Ishikawa (cell line): Measurements from ENCODE around the gene KRTAP25-1.

Source experiments
- CEBPB ChIP-seq: IDR thresholded peaks from 2 replicates; pipeline ENCODE4 v1.6.1; 2012
- CREB1 ChIP-seq: IDR thresholded peaks from 2 replicates; pipeline ENCODE4 v1.6.1; 2012; ENCODE audit warnings: low read depth
- EGR1 ChIP-seq: IDR thresholded peaks from 2 replicates; pipeline ENCODE4 v1.6.1; 2012
- EP300 ChIP-seq: IDR thresholded peaks from 2 replicates; pipeline ENCODE4 v1.6.1; 2012; ENCODE audit warnings: borderline replicate concordance
- FOXM1 ChIP-seq: IDR thresholded peaks from 2 replicates; pipeline ENCODE4 v1.6.1; 2012; ENCODE audit warnings: low read depth, borderline replicate concordance
- NFIC ChIP-seq: IDR thresholded peaks from 2 replicates; pipeline ENCODE4 v1.6.1; 2012
- RAD21 ChIP-seq: IDR thresholded peaks from 2 replicates; pipeline ENCODE4 v1.6.1; 2012; ENCODE audit warnings: low read depth
- TAF1 ChIP-seq: IDR thresholded peaks from 2 replicates; pipeline ENCODE4 v1.6.1; 2012; ENCODE audit warnings: low read depth, mild to moderate bottlenecking
- TCF12 ChIP-seq: IDR thresholded peaks from 2 replicates; pipeline ENCODE4 v1.6.1; 2012; ENCODE audit warnings: low read depth
- TEAD4 ChIP-seq: IDR thresholded peaks from 2 replicates; pipeline ENCODE4 v1.6.1; 2012
- YY1 ChIP-seq: IDR thresholded peaks from 2 replicates; pipeline ENCODE4 v1.6.1; 2012; ENCODE audit warnings: low read depth
- ZBTB7A ChIP-seq: IDR thresholded peaks from 2 replicates; pipeline ENCODE4 v1.6.1; 2012; ENCODE audit warnings: low read depth
- TF ChIP-seq, protein P1 (sequence below): IDR thresholded peaks from 2 replicates; pipeline ENCODE4 v1.6.1; 2012
- TF ChIP-seq, protein P2 (sequence below): IDR thresholded peaks from 2 replicates; pipeline ENCODE4 v1.6.1; 2012
- TF ChIP-seq, protein P3 (sequence below): IDR thresholded peaks from 2 replicates; pipeline ENCODE4 v1.6.1; 2012; ENCODE audit warnings: low read depth, mild to moderate bottlenecking

KRTAP25-1 gene

DNA sequence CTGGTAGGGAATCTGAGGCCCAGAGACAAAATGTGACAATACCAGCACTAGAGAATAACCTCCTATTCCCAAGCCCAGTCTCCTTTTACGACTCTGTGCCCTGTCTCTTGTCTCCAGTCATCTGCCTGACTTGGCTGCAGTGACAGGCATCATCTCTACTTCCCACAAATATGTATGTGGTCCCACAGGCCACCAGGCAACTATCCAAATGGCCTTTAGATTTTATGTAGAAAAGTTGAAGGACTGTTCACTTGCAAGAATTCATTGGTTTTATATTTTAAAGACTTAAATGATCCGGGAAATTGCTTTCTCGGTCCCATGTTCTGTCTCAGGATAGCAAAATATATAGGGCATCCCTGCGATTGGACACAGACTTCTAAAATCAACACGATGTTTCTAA lies 18.2 kb downstream of the KRTAP25-1 start:
- TF ChIP-seq, protein P1, sequence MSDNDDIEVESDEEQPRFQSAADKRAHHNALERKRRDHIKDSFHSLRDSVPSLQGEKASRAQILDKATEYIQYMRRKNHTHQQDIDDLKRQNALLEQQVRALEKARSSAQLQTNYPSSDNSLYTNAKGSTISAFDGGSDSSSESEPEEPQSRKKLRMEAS: no peak
- TF ChIP-seq RAD21 (no peak), FOXM1 (no peak), EGR1 (no peak), YY1 (no peak), ZBTB7A (no peak), TCF12 (no peak), TEAD4 (no peak), CEBPB (no peak), NFIC (no peak)
- TF ChIP-seq, protein P2, sequence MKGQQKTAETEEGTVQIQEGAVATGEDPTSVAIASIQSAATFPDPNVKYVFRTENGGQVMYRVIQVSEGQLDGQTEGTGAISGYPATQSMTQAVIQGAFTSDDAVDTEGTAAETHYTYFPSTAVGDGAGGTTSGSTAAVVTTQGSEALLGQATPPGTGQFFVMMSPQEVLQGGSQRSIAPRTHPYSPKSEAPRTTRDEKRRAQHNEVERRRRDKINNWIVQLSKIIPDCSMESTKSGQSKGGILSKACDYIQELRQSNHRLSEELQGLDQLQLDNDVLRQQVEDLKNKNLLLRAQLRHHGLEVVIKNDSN: no peak
- TF ChIP-seq, protein P3, sequence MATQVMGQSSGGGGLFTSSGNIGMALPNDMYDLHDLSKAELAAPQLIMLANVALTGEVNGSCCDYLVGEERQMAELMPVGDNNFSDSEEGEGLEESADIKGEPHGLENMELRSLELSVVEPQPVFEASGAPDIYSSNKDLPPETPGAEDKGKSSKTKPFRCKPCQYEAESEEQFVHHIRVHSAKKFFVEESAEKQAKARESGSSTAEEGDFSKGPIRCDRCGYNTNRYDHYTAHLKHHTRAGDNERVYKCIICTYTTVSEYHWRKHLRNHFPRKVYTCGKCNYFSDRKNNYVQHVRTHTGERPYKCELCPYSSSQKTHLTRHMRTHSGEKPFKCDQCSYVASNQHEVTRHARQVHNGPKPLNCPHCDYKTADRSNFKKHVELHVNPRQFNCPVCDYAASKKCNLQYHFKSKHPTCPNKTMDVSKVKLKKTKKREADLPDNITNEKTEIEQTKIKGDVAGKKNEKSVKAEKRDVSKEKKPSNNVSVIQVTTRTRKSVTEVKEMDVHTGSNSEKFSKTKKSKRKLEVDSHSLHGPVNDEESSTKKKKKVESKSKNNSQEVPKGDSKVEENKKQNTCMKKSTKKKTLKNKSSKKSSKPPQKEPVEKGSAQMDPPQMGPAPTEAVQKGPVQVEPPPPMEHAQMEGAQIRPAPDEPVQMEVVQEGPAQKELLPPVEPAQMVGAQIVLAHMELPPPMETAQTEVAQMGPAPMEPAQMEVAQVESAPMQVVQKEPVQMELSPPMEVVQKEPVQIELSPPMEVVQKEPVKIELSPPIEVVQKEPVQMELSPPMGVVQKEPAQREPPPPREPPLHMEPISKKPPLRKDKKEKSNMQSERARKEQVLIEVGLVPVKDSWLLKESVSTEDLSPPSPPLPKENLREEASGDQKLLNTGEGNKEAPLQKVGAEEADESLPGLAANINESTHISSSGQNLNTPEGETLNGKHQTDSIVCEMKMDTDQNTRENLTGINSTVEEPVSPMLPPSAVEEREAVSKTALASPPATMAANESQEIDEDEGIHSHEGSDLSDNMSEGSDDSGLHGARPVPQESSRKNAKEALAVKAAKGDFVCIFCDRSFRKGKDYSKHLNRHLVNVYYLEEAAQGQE: no peak

DNA sequence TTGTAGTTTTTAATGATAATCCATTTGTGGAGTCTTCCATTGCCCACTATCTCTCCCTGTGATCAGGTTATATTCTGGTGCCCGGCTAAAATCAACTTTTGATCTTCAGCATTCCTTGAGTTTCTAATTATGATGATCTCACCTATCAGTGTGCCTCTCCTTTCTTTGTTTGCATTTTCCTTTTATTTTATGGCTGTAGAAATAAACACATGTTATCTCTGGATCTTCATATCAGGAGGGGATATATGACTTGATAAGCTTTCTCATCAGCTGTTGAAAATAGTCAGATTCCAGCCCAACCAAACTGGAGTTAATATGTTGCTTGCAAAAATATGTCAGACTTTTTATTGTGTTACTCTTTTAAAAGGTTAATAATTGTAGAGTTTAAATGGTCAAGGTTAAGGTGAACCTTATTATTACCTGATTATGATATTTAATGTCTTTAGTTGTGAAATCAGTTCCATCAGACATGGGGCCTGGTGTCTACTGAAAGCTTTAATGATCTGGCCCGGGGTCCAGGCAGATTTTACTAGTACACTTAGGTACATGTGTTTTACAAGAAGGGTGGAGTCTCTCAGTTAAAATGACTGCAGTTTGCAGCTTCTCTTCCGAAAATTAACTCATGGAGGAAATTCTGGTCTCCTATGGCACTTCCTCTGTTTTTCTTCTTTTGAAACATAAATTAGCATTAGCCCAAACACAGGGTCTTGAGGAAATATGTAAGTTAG lies 19.3 kb downstream of the KRTAP25-1 start:
- TF ChIP-seq TAF1 (no peak), EP300 (no peak), NFIC (no peak), CREB1 (no peak), ZBTB7A (no peak), RAD21 (no peak), CEBPB (no peak)

DNA sequence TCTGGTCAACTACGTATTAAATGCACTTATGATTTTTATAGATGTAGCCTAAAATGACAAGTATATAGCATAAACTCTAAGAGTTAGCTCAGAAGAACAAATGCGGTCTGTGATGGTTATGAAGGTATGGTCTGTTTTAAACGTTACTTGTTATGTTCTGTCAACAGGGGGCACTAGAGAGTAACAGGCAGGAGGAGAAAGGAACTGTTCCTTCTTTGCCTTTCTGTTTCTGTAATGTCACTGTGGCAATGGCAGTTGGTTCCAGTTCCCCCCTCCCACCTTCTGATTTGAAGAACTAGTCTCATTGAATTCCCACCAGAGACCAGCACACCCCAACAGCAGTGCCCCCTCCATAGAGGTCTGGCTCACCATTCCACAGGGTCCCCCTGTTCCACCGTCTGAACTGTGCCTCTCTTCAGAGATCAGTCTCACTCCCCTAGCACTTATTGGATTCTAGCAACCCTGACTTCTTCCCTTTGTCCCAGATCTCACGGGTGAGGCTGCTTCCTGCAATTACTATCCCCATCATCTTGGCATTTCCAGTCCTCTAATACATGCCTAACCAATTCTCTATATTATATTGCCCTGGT lies 20.6 kb downstream of the KRTAP25-1 start:
- TF ChIP-seq EP300 (no peak), EGR1 (no peak), YY1 (no peak), TCF12 (no peak), CREB1 (no peak), RAD21 (no peak), TAF1 (no peak), NFIC (no peak)
- TF ChIP-seq, protein P1: no peak
- TF ChIP-seq, protein P2: no peak
- TF ChIP-seq, protein P3: no peak

DNA sequence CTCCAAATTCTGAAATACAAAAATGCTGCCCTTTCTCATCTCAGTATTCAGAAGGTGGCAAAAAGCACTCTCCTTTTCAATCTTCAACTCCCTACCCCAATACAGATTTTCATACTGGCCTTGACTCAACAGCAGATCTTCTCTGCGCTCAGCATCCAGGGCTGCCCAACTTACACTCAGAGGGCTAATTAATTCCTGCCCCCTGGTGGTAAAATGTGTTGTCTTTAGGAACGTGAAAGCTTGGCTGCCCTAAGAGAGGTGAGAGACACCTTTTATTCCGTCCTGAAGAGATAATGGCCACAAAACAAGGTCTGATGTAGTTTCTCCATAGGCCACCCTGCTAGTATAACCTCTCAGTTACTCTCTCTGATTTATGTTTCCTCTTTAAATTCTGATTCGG lies 31.5 kb downstream of the KRTAP25-1 start:
- TF ChIP-seq TEAD4: no peak
- TF ChIP-seq, protein P3: no peak
- no peak for TF ChIP-seq TAF1
- no peak for TF ChIP-seq EGR1
- TF ChIP-seq CREB1: no peak

DNA sequence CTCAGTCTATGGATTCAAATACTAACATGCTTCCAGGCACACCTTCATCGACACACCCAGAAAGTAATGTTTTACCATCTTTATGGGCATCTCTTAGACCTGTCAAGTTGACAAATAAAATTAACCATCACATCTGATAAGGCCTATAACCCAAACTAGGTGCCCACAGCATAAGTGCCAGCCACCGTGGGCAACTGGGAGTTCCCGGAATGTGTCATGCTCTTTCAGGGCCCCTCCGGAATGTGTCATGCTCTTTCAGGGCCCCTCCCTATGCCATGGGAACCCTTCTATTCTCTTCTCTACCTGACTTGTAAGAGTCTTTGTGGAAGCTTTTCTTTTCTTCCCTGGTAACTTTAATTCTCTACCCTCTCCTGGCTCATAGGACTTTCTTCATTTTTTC lies 33.2 kb downstream of the KRTAP25-1 start:
- TF ChIP-seq ZBTB7A (no peak), RAD21 (no peak), YY1 (no peak), TEAD4 (no peak)
- TF ChIP-seq, protein P1: no peak
- TF ChIP-seq, protein P2: no peak
- TF ChIP-seq, protein P3: no peak
